ENCODE results near the gene UBIAD1.

UBIAD1 gene

DNA sequence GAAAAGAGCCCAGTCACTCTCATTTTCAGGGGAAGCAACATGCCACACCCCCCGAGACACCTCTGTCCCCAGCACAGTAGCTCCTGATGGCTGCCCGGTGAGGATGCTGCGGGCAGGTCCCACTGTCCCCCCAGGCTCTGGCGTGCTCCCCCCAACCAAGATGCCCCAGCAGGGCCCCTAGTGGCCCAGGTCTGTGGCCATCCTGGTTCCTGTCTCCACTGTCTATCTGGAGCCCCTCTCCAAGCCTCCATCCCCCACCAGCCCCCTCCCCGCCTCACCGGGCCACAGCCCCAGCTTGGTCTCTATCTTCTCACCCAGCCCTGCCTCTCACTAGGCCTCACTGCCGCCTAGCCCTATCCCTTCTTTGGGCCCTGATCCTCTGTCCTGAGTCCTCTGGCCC, 61.8 kb downstream of the UBIAD1 start:
- no peaks in the 10 kb centered on the region for H3K27me3 ChIP-seq (ENCODE audit: control insufficient read depth, insufficient read depth, low read length)
- H3K4me1 ChIP-seq (ENCODE audit: control insufficient read depth, insufficient read depth, low read length), result peaks cover 10% of the 10 kb centered on the region
- H3K4me3 ChIP-seq (ENCODE audit: low read depth, low read length), result no peak overlapping the region
- no peaks in the 10 kb centered on the region for H3K36me3 ChIP-seq (ENCODE audit: control insufficient read depth, insufficient read depth, low read length)
- H3K9ac ChIP-seq (ENCODE audit: low read depth, low read length), result no peak overlapping the region
- no peaks in the 10 kb centered on the region for H3K9me3 ChIP-seq (ENCODE audit: control insufficient read depth, insufficient read depth, low read length)

DNA sequence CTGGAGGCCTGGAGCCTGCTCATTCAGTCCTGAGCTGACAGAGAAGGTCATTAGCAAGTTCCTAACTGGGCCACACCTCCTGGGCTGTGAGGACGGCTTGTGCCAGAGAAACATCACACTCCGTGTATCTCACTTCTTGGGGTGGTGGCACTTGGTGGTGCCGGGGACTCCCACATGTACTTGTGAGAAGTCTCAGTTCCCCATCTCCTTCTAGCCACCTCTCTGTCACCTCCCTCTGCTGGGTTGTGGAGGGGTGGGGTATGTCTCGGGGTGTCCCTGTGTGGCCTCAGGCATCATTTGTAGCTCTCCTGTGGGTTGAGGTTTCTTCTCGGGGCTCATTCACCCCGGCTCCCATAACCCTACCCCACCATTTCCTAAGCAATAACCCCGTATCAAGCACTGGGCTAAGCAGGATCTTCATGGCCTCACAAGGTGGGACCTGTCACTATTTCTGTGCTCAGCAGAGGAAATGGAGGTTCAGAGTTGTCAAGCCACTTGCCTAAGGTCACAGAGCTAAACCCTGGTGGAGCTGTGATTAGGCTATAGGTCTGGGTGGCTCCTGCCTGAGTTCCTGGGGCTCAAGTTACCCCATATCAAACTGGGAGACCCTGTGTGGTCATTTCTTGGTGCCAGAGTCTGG, 62.5 kb downstream of the UBIAD1 start:
- Histone ChIP-seq H3K4me3 (ENCODE audit: low read depth, low read length) (no peak overlapping the region), H3K9ac (ENCODE audit: low read depth, low read length) (no peak overlapping the region), H3K27me3 (ENCODE audit: control insufficient read depth, insufficient read depth, low read length) (no peaks in the 10 kb centered on the region), H3K9me3 (ENCODE audit: control insufficient read depth, insufficient read depth, low read length) (no peaks in the 10 kb centered on the region), H3K4me1 (ENCODE audit: control insufficient read depth, insufficient read depth, low read length) (peaks cover 14% of the 10 kb centered on the region), H3K36me3 (ENCODE audit: control insufficient read depth, insufficient read depth, low read length) (no peaks in the 10 kb centered on the region)

DNA sequence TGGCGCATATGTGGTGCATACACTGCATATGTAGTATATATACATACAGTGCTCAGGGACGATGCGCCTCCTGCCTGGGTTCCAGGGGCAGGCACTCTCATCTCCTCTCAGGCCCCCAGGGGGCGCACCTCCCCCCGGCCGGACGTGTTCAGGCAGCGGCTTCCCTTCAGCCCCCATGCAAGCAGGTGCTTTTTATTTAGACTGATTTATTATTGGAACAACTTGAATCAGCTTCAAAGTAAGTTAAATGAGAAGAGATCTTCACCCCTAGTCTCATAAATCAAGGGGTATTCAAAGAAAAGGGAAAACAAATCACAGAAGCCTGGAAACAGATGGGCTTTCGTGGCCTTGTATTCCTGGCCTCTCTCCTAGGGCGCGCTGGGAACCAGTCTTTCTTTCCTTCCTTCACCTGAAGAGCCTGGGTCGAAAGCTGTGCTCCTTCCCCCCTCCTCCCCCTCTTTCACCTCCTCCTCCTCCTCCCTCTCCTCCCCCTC, 64.6 kb downstream of the UBIAD1 start:
- Histone ChIP-seq H3K9me3 (ENCODE audit: control insufficient read depth, insufficient read depth, low read length) (no peaks in the 10 kb centered on the region), H3K27me3 (ENCODE audit: control insufficient read depth, insufficient read depth, low read length) (no peaks in the 10 kb centered on the region), H3K4me3 (ENCODE audit: low read depth, low read length) (no peak overlapping the region), H3K4me1 (ENCODE audit: control insufficient read depth, insufficient read depth, low read length) (peaks cover 14% of the 10 kb centered on the region), H3K9ac (ENCODE audit: low read depth, low read length) (no peak overlapping the region), H3K36me3 (ENCODE audit: control insufficient read depth, insufficient read depth, low read length) (no peaks in the 10 kb centered on the region)
